Superior temporal gyrus (tissue), 1 donor: ENCODE results near the gene SCYL1.
"Not testable (repeated sequence)": the region's sequence is repeated elsewhere in the genome, so short reads cannot be mapped to it uniquely, and the experiment has no call there.

Experiments
- DNase-seq: peaks from one replicate; pipeline ENCODE4 v3.0.0-alpha.2; 2016; ENCODE audit errors: extremely low spot score

Gene SCYL1

DNA sequence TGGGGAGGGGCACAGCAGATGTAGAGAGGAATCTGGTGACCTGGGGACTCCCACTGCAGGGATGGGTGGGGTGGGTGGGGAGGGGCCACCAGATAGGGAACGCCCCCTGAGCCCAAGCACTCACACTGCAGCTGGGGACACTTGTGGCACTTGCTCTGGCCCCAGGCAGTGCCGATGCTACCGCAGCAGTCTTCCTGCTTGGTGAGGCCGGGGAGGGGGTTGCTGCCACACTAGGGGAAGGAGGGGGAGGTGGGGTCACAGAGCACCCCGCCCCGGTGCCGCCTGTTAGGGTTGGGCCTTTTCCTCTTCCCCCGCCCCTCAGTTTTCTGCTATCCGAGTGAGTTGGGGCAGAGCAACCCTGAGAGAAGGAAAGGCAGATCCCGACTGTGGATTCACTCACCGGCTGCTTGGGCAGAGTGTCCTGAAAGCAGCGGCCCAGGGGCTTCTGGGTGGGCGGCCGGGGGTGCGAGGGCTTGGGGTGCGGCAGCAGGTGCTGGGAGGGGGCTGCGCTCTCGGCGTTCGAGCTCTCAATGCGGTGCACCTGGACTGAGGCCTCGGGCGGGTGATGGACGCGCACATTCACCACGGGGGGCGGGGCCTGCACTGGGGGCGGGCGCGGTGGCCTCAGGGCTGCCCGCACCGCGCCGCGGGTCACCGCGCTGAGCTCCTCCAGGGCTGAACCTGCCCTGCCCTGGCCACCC is 28.6 kb downstream of the SCYL1 start:
- DNase-seq, result no peak

DNA sequence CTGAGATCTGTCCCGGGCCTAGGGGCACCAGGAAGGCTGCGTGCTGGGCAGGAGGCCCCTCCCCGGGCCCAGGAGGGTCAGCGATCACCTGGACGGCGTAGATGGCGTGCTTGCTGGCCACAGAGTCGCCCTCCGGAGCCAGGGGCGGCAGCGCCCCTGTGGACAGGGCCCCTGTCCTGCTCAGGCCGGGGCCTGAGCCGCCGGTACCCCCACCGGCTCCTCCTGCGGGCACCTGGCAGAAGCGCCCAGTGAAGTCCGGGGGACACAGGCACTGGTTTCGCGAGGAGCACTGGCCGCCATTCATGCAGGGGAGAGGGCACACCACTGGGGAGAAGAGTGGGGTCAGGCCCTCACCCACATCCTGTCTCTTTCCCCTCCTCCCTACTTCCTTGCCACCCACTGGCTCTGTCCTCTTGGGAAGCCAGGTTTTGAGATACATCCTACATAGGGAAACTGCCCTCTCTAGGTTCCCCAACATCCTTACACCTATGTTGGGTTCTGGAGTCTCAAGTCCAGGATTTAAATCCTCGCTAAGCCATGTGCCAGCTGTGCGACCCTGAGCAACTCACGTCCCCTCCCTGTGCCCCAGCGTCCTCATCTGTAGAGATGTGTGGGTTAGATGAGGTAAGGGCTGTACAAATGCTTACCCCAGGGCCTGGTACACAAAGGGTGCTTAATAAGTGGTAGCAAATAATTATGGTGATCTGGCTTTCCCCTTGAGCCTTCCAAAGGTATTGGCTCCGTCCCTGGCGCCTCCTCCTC is 29.4 kb downstream of the SCYL1 start:
- DNase-seq, result no peak

DNA sequence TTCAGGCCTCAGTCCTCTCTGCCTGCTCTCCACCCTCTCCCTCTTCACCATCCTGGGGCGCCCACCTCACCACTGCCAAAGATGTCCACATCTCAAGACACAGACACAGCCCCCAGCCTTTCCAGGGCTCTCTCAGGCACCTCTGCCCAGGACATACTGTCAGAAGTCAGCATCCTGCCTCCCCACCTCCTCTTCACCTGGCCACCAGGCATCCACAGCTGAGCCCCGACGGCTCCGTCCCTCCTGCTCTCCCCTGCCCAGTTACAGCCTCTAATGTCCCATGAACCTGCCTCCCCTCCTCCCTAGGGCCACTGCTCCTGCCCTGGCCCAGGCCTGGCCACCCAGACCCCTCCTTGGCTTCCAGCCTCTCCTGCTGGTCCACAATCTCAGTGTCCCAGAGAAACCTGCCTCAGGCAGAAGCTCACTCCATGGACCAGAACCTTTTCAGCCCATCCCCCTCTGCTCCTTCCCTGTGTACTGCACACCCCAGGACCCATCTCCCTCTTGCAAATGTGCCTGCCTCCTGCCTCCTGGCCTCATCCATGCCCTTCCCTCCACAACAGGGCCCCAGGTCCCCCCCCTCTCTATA is 30.1 kb downstream of the SCYL1 start:
- no peak for DNase-seq

DNA sequence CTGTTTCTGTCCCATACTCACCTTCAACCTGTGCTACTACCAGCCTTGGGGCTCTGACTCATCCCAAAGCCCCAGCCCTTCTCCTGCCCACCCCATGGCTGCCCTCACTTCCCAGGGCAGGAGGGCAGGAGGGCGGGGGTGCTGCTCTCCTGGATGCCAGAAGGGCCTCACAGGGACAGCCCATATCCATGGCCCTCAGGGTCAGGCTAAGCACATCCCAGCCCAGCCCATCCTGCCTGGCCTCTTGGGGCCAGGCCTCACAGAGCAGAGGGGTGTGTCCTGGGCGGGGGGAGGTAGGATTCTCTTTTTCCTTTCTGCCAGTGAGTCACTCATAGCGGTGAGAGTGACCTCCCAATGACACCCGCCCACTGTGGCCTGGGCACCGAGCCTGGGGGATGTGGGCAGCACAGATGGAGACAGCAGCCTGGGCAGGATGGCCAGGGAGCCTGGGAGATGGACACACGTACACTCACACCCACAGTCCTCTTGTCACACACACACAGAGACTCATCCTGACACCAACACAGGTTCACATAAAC is 30.9 kb downstream of the SCYL1 start:
- DNase-seq, result no peak

DNA sequence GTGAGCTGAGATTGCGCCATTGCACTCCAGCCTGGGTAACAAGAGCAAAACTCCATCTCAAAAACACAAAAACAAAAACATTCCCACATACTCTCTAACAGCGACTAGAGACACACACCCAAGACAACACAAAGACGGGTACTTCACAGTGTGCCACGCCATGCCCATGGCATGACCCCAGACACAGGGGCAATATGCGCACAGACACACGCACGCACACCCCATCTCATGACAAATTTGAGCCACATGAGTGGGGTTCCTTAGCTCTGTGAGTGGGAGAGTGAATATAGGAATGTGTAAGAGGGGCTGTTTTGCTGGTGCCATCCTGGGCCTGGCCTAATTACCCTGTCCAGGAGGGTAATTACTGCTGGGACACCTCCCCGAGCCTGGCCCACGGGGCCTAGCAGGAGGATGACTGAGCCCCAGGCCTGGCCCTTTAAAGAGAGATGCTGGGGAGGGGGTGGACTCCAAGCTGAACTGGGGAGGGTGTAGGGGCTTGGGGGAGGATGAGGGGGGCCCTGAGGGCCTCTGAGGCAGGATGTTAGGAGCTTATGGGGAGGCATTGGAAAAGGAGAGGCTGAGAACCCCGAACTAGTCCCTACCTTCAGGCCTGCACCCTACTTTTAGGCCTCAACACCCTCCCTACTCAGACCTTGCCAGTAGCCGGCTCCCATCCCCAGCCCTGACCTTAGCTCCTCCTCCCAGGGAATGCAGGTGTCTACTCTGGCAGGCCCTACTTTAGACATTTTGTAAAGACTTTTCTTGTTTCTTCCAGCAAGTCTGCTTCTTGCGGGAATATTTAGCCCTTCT is 31.8 kb downstream of the SCYL1 start:
- DNase-seq, result no peak

DNA sequence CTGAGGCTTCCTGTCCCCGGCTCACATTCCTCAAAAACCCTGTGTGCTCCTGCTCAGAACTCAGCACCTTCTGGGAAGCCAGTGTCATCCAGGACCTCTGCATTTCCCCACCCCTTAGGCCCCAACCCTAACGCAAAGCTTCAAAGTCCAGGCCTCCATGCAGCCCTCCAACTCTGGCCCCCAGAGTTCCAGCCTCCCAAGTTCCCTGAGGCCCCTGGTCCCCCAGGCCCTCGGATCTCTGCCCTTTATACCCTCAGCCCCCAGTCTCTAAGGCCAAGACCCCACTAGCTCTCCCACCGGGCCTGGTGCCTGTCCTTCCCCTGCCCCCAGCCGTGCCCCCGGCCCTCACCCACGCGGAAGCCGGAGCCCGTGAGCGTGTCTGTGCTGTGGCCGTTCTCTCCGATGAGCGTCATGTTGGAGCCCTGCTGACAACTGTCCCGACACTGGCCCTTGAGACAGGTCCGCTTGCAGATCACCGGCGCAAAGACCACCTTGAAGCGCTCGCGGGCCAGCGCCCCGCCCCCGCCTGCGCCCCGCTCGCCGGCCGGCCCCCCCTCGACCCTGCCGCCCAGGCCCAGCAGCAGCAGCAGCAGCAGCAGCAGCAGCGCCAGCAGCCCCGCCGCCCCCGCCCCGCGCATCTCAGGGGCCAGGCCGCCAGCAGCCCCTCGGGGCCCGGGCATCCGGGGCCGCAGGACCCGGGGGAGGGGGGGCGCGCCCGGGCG is 32.6 kb downstream of the SCYL1 start:
- no peak for DNase-seq

DNA sequence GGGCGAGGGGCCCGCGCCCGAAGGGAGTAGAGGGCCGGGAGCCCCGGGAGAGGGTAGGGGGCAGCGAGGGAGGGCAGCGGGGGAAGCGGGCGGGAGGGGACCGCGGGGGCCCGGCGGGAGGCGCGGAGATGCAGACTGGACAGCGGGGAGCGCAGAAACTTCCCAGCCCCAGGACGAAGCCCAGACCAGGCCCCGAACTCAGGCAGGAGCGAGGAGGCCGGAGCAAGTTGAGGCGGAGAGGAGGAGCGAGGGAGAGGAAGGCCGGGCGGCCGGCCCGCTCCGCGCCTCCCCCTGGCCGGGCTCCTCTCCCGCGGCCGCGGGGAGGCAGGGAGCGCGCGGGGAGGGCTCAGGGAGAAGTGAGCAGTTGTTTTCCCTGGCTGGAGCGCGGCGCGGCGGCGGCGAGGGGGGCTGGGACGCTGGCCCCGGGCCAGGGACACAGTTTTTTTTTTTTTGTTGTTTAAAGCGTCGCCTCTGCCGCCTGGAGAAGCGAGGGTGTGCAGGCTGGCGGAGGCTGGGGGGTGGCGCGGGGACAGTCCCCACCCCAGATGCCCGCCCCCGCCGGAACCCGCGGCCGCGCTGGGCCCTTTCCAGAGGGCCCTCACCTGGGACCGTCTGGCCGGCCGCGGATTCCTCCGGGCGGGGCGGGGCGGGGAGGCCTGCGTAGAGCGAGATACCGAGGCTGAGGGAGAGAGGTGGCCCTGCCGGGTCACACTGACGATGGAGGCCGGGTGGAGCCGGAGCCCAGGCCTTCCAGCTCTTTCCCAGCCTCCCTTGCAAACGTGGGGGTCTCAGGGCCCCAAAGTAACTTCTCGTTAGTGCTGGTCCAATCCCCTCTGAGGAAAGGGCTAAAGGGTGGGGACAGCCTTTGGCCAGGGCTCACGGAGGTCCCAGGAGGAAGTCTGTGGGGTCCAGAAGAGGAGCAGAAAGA is 33.4 kb downstream of the SCYL1 start, which contains the start of gene LTBP3:
TSS of gene LTBP3 (minus strand) at position 358 of the 928 bp plus-strand sequence. CDS start 400 bp downstream, outside the sequence.
- DNase-seq, result peak; percentile 84

DNA sequence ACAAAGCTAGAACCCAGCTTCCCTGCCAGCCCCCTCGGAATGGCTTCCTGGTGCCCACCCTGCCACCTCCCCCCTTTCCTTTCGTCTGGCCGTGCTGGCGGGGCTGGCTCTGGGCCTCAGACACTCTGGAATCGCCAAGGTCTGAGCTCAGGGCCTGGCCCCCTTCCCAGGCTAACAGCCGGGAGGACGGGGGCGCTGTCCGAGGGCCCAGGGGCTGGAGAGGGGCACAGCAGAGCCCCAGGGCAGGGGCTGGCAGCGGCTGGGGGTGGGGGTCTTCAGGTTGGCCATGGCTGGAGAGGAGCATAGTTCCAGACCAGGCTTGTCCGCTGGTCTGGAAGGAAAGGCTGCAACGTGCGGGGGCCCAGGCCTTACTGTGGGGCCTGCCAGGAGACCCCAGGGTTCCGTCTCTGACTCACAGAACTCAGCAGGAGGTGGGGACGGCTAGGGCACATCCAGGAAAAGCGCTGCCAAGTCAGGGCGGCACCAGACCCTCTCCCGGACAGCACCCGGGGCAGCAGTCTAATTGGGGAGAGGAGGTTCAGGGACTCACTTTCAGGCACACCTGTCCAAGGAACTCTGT is 34.1 kb downstream of the SCYL1 start:
- peak; percentile 60 for DNase-seq

DNA sequence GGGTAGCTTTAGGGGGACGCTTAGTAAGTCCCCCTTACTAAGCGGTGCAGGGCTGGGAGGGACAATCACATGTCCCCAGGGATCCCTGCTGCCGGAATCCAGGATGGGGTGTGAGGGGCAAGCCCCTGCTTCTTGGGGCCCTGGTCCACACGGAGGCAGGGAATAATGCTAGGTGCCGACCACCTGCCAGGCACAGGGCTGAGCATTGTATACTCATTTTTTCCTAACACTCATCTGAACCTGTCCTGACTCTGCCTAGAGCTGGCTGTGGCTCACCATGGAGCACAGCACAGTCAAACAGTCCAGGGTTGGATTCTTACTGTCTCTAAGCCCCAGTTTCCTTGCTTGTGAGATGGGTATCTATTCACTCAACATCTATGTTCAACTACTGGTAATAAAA is 34.7 kb downstream of the SCYL1 start:
- no peak for DNase-seq

DNA sequence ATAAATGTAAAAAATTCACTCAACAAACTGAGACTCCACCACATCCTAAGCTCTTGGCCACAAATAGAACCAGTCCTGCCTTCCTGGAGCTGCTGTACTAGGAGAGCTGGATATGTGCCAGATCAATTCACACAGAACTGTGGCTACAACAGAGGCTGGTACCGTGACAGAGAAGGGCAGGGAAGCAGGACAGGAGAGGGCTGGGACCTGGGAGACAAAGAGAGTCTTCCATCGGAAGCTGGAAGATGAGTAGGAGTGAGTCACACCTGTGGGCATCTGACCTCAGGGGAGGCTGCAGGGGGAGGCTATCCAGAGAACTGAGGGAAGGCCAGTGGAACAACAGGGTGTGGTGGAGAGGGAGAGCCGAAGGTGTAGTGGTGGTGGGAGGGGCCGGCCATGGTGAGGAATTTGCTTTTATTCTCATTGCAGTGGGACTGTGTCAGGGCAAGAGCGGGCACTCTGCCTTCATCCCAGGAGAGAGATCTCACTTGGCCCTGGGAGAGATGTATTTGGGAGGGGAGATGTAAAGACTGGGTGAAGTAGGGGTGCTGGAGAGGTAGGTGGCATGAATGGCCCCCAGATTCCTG is 35.2 kb downstream of the SCYL1 start:
- peak; percentile 68 for DNase-seq

DNA sequence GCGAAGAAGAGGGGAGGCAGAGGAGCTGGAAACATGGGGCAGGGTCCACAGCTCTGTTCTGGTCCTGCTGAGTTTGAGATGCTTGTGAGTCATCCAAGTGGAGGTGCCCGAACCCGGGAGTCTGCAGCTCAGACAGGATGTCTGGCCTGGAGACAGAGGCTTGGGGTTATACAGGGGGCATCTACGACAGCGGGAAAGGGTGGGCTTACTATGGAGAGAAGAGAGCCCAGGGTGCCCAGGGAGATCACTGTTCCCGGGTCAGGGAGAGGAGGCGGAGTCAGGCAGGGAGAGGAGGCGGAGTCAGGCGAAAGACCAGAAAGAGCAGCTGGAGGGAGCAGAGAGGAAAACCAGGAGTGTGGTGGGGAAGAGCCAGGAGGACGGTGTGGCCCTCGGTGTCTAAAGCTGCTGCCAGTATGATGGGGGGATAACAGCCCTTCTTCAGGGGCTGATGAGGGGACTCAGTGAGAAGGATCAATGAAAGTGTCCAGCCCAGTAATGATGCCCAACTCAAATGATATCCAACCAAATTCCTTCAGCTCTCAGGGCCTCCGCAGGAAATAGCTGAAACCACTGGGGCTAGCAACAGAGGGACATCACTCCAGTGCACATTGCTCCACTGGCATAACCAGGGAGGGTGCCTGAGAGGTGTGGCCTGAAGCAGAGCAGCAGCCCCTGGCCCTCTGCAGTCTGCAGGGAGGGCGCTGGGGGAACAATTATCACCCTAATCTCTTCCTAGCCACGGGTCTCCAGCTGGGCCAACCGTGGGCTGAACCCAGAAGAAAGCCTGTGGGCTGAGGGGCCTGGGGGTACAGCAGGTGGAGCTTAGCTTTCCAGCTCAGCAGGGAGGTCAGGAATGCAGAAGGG is 35.9 kb downstream of the SCYL1 start:
- peak; percentile 61 for DNase-seq

DNA sequence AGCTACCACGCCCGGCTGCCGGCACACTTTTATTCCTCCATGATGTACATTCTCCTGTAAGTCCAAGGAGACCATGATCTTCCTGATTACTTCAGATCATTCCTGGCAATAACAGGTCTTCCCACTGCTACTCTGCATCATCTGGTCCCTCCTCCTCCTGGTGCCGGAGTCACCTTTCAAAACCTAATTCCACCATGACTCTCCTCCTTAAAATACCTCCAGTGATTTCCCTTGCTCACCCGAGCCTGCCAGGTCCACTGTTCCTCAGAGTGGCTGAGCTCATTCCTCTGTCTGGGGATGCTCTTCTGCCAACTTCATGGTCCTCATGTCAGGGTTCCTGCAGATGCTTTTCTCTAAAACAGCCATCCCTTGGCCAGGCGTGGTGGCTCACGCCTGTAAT is 37.1 kb downstream of the SCYL1 start:
- no peak for DNase-seq

DNA sequence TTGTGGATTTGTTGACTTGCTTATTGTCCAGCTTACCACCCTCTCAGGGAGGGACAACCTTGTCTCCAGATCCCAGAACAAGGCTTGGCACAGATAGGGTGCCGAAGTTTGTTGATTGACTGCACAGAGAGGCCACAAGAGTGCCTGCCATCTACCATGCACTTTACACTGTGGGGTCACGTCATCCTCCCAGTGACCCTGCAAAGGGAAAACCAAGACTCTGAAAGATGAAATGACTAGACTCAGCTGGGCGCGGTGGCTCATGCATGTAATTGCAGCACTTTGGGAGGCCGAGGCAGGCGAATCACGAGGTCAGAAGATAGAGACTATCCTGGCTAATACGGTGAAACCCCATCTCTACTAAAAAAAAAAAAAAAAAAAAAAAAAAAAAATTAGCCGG is 37.9 kb downstream of the SCYL1 start:
- DNase-seq, result no peak

DNA sequence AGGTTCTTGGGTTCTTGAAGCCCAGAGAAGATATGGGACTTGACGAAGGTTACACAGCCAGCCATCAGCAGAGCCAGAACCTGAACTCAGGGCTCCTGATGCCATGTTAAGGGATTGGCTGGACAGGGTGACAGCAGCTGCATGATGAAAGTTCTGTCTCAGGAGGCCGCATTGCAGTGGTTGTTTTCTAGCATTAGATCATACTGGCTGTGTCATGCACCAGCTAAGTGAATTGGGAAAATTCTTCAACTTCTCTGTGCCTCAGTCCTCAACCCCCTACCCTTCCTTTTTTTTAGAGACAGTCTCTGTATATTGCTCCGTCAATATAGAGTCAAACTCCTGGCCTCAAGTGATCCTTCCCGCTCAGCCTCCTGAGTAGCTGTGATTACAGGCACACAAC is 38.7 kb downstream of the SCYL1 start:
- DNase-seq, result no peak

DNA sequence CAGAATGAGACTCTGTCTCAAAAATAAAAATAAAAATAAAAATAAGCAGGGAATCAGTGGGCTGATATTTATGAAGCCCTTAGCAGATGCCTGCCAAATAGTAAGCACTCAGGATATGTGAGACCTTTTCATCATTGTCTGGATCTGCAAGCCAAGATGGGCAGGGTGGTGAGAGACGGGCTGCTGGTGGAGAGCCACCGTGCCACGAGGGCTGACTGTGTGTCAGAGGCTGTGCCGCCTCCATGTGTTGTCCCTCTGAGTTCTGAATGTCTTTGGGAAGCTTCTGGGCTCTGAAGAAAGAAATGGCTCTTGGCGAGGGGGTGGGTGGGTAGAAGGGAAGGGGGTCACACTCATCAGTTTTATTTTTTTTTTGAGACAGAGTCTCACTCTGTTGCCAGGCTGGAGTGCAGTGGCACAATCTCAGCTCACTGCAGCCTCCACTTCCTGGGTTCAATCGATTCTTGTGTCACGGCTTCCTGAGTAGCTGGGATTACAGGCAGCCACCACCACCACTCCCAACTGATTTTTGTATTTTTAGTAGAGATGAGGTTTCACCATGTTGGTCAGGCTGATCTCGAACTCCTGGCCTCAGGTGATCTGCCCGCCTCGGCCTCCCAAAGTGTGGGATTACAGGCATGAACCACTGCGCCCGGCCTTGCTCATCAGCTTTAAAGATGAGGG is 40.1 kb downstream of the SCYL1 start:
- not testable (repeated sequence) for DNase-seq

DNA sequence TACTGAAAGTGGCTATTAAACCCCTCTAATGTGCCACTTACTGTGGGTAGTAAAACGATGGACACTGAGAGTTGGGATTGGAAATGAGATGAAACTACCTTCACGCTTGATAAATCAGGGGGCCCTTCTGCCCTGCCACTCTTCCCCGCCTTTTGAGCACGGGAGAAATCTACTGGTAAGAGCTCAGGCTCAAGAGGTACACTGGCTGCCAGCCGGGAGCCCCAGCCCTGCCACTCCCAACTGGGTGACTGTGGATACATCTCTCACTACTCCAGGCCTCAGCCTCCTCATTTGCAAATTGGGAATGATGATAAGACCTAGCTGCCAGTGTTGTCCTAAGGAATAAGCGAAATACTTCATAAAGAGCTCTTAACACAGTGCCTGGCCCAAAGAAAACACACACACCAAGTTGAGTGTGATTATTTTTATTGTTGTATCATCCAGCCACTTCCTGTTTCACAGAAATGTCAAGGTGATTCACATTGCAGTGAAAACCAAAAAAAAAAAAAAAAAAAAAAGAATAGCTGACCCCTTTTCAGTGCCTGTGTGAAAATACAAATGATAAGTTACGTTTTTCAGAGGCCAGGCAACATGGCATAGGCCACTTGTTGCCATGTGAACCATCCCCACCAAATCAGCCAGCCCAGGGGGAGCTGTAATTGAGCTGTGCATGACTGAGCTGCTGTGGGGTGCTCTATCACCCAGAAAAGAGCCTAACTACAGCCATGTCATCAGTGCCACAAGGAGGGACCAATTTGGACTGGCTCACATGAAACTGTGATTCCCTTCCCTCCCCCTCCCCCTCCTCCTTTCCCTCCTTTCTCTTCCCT is 41.0 kb downstream of the SCYL1 start:
- DNase-seq, result no peak
